NCI-H2081 treated with DMSO at 0.1 percent for 48 hours (cell line): ENCODE results near the gene CDC42.

Source experiments
- DNase-seq: peaks from one replicate; lab custom pipeline; 2025; lab: John Stamatoyannopoulos, UW

Gene CDC42

DNA sequence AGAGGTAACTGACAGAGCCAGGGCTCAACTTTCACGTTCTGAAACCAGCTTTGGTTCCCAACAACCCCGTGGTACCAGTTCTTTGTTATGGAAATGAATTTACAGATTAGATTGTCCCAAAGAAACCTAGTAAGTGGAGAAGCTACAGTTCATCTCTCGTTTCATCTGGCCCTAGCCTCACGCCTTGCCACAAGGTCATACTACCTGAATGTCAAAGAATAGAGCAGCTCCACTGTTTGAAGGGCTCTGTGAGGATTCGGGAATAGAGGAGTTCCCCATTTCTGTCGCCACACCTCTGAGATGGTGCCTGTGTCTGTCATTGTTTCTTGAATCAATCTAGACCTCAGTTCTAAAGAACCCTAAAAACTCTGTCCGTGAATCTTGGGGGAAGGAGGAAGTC is 15.0 kb upstream of the CDC42 start:
- no peak for DNase-seq

DNA sequence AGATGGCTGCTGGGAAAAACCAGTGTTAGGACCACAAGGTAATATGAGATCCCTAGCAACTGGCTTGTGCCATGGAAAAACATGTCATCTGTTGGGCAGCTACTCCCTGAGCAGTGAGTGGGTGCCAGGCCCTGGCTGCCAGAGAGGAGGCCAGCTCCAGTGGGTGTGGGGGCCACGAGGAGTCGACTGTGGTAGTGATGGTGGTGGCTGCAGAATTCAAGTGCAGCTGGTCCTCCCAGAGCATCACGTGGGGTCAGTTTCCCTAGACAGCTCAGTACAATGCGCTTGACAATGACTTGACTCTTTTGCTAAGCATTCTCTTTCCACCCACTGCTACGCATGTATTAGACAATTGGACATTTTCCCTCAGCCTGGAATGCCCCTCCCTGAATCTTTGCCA is 14.5 kb upstream of the CDC42 start:
- DNase-seq: no peak

DNA sequence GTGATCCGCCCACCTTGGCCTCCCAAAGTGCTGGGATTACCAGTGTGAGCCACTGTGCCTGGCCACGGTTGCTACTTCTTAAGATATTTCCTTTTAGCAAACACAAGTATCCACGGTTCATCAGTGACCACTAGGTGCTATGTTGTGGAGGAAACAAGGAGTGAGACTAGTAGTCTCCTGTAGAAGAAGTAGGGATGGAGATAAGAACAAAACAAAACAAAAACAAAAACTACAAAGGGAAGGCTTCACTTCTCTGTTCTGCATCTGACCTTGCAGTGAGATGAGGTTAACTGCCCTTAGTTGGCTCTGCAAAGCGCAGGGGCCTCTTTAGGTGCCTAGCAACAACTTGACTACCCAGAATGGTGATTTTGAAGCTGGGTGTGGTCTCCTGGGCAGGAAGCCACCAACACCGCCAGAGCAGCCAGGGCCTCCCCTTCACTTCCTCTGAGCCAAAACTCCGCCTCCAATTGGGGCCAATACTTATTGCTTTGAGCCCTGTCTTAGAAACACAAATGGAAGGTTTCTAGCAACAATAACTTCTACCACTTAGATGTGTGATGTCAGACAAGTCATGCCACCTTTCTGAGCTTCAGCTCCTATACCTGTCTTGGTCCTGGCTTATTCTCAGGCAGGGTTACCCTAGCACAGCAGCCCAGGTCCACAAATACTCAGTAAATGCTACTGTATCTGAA is 12.8 kb upstream of the CDC42 start:
- DNase-seq: no peak

DNA sequence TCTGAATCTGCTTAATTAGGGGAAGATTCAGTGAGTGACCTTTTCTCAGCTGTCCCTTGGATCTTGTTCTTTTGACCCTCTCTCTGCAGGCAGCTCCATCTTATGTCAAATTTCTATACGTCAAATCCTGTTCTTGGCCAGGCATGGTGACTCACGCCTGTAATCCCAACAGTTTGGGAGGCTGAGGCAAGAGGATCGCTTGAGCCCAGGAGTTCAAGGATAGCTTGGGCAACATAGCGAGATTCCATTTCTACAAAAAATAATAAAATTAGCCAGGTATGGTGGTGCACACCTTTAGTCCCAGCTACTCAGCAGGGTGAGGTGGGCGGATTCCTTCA is 12.3 kb upstream of the CDC42 start:
- no peak for DNase-seq

DNA sequence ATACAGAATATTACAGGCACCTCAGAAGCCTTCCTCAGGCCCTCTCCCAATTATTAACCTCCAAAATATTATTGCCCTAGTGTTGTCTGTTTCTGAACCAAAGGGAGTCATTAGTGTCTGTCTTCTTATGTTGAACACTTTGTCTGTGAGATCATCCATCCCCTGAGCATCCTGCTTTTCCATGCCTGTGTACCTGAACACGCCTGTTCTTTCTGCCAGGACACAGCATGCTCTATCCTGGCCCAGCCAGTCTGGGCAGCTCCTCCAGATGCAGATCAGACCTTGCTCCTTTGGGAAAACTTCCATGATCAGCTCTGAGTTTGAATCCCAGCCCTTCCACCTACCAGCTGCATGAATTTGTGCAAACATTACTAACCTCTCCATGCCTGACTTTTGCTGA is 11.0 kb upstream of the CDC42 start:
- no peak for DNase-seq

DNA sequence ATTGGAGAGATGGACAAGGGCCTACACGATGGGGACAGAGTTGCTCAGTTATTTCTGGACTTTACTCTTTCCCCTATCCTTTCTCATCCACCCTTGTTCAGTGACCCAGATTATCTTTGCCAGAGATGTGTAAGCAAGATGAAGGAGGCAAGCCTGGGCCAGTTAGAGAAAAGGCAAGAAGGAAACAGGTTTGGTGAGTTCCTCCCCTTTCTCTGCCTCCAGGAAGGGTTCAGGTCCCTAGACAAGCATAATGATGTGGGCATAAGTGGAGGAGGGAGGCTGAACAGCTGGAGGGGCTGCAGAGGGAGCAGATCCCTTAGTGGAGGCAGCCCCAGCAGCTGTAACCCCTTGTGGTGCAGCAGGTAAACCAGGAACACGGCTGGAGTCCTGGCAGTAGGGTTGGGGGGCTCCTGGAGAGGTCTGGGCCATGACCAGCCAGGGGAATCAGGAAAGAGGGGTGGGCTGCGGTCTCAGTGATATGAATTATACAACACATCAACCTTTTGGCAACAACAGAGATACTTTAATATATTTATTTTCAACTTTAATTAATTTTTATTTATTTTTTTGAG is 9.2 kb upstream of the CDC42 start:
- no peak for DNase-seq

GRCh38 chr1:22044690-22045420 is 7.7 kb upstream of the CDC42 start:
- DNase-seq: no peak

GRCh38 chr1:22045604-22046228 is 6.8 kb upstream of the CDC42 start:
- DNase-seq: no peak

GRCh38 chr1:22048351-22049192 is 3.9 kb upstream of the CDC42 start:
- DNase-seq: no peak

DNA sequence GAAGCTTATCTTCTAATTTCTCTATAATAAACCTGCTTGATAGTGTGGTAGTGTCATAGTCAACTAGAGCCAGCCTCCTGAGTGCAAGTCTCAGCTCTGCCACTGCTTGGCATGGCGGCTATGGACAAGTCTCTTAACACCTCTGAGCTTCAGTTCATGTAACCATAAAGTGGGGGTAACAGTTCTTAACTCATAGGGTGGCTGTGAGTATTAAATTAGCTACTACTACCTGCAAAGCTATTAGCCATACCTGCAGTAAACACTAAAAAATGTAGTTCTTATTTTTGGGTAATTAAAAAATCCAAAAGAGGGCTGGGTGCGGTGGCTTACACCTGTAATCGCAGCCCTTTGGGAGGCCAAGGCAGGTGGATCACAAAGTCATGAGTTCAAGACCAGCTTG is 2.2 kb upstream of the CDC42 start:
- no peak for DNase-seq

DNA sequence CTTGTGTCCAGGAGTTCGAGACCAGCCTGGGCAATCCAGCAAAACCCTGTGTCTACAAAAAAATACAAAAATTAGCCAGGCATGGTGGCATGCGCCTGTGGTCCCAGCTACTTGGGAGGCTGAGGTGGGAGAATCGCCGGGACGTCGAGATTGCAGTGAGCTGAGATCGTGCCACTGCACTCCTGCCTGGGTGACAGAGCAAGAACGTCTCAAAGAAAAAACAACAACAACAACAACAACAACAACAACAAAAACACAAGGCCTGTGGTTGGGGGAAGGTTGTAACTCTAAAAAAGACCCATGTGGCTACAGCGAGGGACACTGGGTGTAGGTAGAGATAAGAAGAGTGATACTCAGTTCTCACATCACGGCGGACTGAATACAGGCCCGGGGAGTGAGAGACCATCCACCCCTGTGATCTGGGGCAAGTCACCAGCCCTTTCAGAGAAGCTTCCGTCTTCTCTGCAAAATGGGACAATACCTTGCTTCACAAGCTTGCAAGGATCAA is 848 bp upstream of the CDC42 start:
- DNase-seq: no peak

- DNase-seq: no peak
Observed at GRCh38 chr1:22053017-22053860, 730 bp downstream of the CDC42 start.

DNA sequence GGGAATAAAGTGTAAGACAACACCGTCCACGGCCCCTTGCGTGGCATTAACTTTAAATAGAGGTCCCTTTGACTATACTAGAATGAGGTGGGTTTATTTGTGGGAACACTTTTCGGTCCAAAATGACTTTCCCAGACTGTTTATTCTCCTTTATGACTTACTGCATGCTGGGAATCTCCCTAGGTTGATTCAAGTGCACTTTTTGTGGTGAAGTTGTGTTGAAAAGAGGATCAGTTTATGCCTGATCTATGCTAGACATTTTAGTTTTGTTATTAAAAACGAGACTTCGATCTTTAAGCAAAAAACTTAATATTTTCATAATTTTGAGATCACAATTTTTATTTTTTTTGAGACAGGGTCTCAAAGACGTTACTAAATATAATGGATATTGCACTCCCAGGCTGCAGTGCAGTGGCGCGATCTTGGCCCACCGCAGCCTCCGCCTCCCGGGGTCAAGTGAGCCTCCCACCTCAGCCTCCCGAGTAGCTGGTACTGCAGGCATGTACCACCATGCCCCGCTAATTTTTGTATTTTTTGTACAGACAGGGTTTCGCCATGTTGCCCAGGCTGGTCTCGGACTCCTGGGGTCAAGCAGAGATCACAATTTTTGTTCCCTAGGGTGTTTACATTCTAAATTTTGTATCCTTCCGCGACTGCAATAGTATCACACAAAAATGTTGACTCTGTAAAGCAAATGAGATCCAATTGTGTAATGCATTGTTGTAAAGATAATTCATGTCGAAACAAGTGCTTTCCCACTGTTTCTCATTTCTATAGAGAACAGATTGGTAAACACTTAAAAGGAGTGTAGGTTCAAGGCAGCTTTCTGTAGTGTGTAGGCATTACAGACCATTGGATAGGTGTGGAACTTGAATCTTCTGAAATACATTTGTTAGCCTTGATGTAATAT is 1.6 kb downstream of the CDC42 start:
- DNase-seq: no peak

- no peak for DNase-seq
Observed at GRCh38 chr1:22055463-22055862, 3.0 kb downstream of the CDC42 start.

DNA sequence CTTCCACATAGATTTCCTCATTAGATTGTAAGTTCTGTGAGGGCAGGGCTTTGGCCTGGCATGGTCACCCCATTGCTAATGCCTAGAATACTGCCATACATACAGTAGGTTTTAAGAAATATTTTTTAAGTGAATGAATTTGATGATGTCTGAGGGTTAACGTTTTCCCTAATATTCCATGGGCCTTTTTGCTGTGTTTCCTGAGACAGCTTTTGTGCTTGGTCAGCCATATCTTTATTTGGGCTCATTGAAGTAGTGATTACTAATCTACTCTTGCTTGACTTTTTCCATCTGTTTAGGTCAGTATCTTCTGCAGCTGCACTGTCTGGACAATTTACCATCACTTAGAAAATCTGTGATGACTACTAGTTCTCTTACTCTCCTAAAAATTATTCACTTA is 3.5 kb downstream of the CDC42 start:
- no peak for DNase-seq

- DNase-seq: no peak
Observed at GRCh38 chr1:22056936-22057335, 4.4 kb downstream of the CDC42 start.

- no peak for DNase-seq
Observed at GRCh38 chr1:22057861-22058260, 5.4 kb downstream of the CDC42 start.

DNA sequence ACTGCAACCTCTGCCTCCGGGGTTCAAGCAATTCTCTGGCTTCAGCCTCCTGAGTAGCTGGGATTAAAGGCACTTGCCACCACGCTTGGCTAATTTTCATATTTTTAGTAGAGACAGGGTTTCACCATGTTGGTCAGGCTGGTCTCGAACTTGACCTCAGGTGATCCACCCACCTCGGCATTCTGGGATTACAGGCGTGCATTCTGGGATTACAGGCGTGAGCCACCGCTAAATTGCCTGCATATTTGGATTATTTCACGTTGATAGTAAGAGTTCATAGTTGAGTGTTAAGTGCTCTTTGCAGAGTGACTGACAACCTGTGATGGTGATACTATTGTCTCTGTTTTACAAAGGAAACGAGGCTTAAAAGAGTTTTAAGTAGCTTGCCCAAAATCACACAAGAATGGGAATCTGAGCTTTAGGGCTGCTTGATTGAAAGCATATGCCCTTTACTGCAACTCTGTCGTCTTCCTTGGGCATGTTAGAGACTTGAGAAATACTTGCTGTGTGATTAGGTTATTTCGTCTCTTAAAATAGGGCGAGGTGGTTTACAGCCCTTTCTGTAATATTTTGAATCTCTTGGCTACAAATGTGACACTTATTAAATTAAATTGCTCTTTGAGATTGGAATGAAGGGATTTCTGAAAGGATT is 12.4 kb downstream of the CDC42 start:
- no peak for DNase-seq

DNA sequence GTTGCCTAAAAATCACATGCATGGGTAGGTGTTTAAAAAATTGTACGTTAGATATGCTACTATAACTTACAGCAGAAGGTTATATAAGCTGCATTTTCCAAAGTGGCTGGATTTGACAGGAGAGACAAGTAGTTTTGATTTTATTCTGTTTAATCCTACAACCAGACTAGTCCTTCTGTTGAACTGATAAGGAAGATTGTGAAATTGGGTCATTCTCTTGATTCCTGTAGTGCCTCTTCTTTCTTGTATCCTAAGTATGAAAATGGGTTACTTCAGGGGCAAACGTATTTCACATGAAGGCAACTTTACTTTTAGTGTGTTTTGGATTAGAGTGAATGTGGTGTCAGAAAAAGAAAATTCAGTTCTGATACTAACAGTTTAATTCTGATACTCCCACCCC is 19.0 kb downstream of the CDC42 start:
- no peak for DNase-seq

DNA sequence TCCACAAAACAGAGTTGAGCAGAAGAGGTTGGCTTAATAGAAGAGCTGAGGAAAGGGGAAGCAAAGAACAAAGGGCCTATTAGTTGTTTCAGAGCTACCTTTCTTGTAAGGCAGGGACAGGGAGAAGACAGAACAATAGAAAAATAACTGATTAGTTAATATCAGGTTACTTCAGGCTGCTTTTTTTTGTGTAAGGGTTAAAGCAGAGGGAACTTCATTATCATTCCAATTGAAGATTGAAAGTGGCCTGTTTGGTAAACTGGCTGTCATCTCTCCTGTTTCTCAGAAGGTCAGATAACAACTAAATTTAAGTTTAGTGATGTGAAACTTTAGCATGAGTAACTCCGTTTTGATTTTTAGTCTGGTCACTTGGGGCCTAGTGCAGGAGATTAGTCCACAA is 22.3 kb downstream of the CDC42 start:
- no peak for DNase-seq
